ENCODE measurements around the gene USP54.

GRCh38 chr10:73627300-73627699, 36.2 kb upstream of the USP54 start:
- TF ChIP-seq CTCF (IDR thresholded peaks at IDR 0.05) (no peak), POLR2A (IDR thresholded peaks at IDR 0.05; ENCODE audit: low read depth) (no peak)
